Neuronal stem cell (in vitro differentiated cells): ENCODE data around the gene TMPRSS11D.

Experiments used
- DNase-seq: peaks from one replicate; pipeline ENCODE4 v3.0.0-alpha.2; 2013; ENCODE audit warnings: low spot score
- H2AFZ ChIP-seq: one replicate; pipeline ENCODE4 v1.6.1; 2013; ENCODE audit warnings: mild to moderate bottlenecking, low read length, inconsistent platforms
- H2AK5ac ChIP-seq: 2 replicates; pipeline ENCODE4 v1.6.1; 2013; ENCODE audit warnings: low read depth, mild to moderate bottlenecking, inconsistent platforms, low read length, moderate library complexity, mixed read lengths
- H2BK120ac ChIP-seq: 2 replicates; pipeline ENCODE4 v1.6.1; 2013; ENCODE audit warnings: low read depth, mild to moderate bottlenecking, inconsistent platforms, low read length, moderate library complexity, mixed read lengths
- H2BK12ac ChIP-seq: one replicate; pipeline ENCODE4 v1.6.1; 2013; ENCODE audit warnings: low read length, inconsistent platforms
- H2BK15ac ChIP-seq: 2 replicates; pipeline ENCODE4 v1.6.1; 2013; ENCODE audit warnings: mild to moderate bottlenecking, low read length, inconsistent platforms, mixed read lengths
- H2BK5ac ChIP-seq: one replicate; pipeline ENCODE4 v1.6.1; 2013; ENCODE audit warnings: inconsistent platforms, mild to moderate bottlenecking, low read length, moderate library complexity
- H3K14ac ChIP-seq: one replicate; pipeline ENCODE4 v1.6.1; 2013; ENCODE audit warnings: low read length, inconsistent platforms
- H3K18ac ChIP-seq: 2 replicates; pipeline ENCODE4 v1.6.1; 2013; ENCODE audit warnings: low read length, inconsistent platforms
- H3K23ac ChIP-seq: 2 replicates; pipeline ENCODE4 v1.6.1; 2013; ENCODE audit warnings: low read depth, mild to moderate bottlenecking, mixed read lengths, low read length, inconsistent platforms; ENCODE audit not compliant: poor library complexity
- H3K27ac ChIP-seq: replicated peaks from 3 replicates; pipeline ENCODE4 v1.5.1; 2013; ENCODE audit warnings: low read length, inconsistent platforms
- H3K27me3 ChIP-seq, 3 experiments: 2 replicates each; pipeline ENCODE4 v1.6.1; 2013; ENCODE audit warnings: low read length in 3 of 3, mild to moderate bottlenecking in 2 of 3, inconsistent platforms in 1 of 3, low read depth in 1 of 3, mixed read lengths in 1 of 3, moderate library complexity in 1 of 3; ENCODE audit not compliant: control insufficient read depth in 3 of 3, insufficient read depth in 3 of 3
- H3K36me3 ChIP-seq, 2 donors: replicated peaks in 1 of 2; 2 replicates each; pipeline ENCODE4 v1.6.1; 2013; ENCODE audit warnings: low read length in 2 of 2; ENCODE audit not compliant: control insufficient read depth in 2 of 2, insufficient read depth in 2 of 2
- H3K4ac ChIP-seq: 2 replicates; pipeline ENCODE4 v1.6.1; 2013; ENCODE audit warnings: inconsistent platforms, mild to moderate bottlenecking, low read length, moderate library complexity
- H3K4me1 ChIP-seq, 2 donors: 1 replicate in 1 of 2; 2 replicates in 1 of 2; pipeline ENCODE4 v1.6.1; 2013; ENCODE audit warnings: low read length in 2 of 2, low read depth in 1 of 2; ENCODE audit not compliant: control insufficient read depth in 2 of 2, insufficient read depth in 1 of 2
- H3K4me2 ChIP-seq: one replicate; pipeline ENCODE4 v1.6.1; 2013; ENCODE audit warnings: mild to moderate bottlenecking, low read length, inconsistent platforms; ENCODE audit not compliant: insufficient read depth, poor library complexity, severe bottlenecking
- H3K4me3 ChIP-seq, 2 donors: 2 replicates each; pipeline ENCODE4 v1.5.1; 2013; ENCODE audit warnings: low read length in 2 of 2, mild to moderate bottlenecking in 2 of 2, inconsistent platforms in 1 of 2, moderate library complexity in 1 of 2
- H3K79me1 ChIP-seq: one replicate; pipeline ENCODE4 v1.6.1; 2013; ENCODE audit warnings: low read depth, mild to moderate bottlenecking, inconsistent platforms, low read length, moderate library complexity
- H3K9ac ChIP-seq: one replicate; pipeline ENCODE4 v1.6.1; 2013; ENCODE audit warnings: mild to moderate bottlenecking, low read depth, low read length, inconsistent platforms; ENCODE audit not compliant: poor library complexity
- H3K9me3 ChIP-seq, 2 donors: replicated peaks in 1 of 2; 2 replicates each; pipeline versions ENCODE3 to v1.6.1; 2013; ENCODE audit warnings: low read length in 2 of 2, mild to moderate bottlenecking in 2 of 2, inconsistent platforms in 1 of 2, low read depth in 1 of 2, mixed read lengths in 1 of 2, moderate library complexity in 1 of 2; ENCODE audit not compliant: control insufficient read depth in 2 of 2, insufficient read depth in 1 of 2
- H4K8ac ChIP-seq: one replicate; pipeline ENCODE4 v1.6.1; 2013; ENCODE audit warnings: low read depth, mild to moderate bottlenecking, inconsistent platforms, low read length, moderate library complexity
- H4K91ac ChIP-seq: one replicate; pipeline ENCODE4 v1.6.1; 2013; ENCODE audit warnings: low read length, low read depth, mild to moderate bottlenecking, inconsistent platforms; ENCODE audit not compliant: poor library complexity
- WGBS, 2 donors: extraction: QIAGEN DNeasy Blood & Tissue Kit; methylation state at CpG; one replicate each; pipeline ENCODE4 v1.1.7; 2013; ENCODE audit warnings: missing lambda C conversion rate in 2 of 2, mixed read lengths in 1 of 2; ENCODE audit not compliant: insufficient read length in 2 of 2, insufficient replicate concordance in 1 of 2; ENCODE audit errors: extremely low coverage in 2 of 2; 5-methylcytosine and 5-hydroxymethylcytosine counted together

The TMPRSS11D gene

DNA sequence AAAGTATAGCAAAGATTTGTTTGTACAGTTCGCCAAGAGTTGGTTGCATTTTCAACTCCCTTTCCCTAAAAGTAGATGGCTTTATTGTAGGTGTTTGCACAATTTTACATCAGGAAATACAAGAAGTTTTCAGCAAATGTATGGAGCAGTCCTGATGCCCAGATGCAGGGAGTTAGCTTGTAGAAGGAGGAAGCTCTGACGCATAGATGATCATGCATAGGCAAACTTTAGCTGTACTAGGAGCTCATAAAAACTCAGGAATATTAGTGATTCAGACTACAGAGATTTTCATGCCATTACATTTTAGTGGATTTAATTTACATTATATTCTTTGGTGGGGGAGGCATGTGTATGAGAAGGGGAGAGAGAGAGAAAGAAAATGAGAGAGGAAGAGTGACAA is 62.9 kb downstream of the TMPRSS11D start:
- H3K4me1 ChIP-seq, result no peaks in the 10 kb centered on the region
- no peak overlapping the region for H3K9ac ChIP-seq
- H3K18ac ChIP-seq, result no peak overlapping the region
- no CpG with 5 or more reads among the region's 2 CpGs for WGBS, 2 donors
- H3K4me3 ChIP-seq, result no peak overlapping the region
- H2BK120ac ChIP-seq, result no peak overlapping the region
- no peak overlapping the region for H3K4ac ChIP-seq
- H3K14ac ChIP-seq, result no peak overlapping the region
- no peak overlapping the region for H2BK12ac ChIP-seq
- DNase-seq, result no peak
- no peaks in the 10 kb centered on the region for H3K9me3 ChIP-seq
- no peak overlapping the region for H4K91ac ChIP-seq
- no peak overlapping the region for H2BK15ac ChIP-seq
- H3K27ac ChIP-seq, result no peak overlapping the region
- H3K79me1 ChIP-seq, result no peaks in the 10 kb centered on the region
- no peak overlapping the region for H3K4me2 ChIP-seq
- H2BK5ac ChIP-seq, result no peak overlapping the region
- no peaks in the 10 kb centered on the region for H3K27me3 ChIP-seq
- H3K36me3 ChIP-seq, result no peaks in the 10 kb centered on the region
- no peak overlapping the region for H3K23ac ChIP-seq
- H2AK5ac ChIP-seq, result no peak overlapping the region
- no peak overlapping the region for H4K8ac ChIP-seq
- no peak overlapping the region for H2AFZ ChIP-seq

DNA sequence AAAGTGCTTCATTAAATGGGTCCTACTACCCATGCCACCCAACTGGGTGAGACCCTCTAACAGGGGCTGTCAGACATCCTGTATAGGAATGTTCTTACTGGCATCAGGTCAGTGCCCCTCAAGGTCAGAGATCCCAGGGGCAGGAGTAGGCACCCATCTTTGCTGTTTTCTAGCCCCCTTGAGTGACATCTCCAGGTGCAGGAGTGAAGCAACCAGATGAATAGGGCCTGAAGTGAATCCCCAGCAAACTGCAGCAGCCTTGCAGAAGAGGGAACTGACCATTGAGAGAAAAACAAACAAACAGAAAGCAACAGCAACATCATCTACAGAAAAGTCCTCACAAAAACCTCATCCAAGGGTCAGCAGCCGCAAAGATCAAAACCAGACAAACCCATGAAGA is 73.8 kb downstream of the TMPRSS11D start:
- H2BK5ac ChIP-seq, result no peak overlapping the region
- H3K4ac ChIP-seq, result no peak overlapping the region
- no peak overlapping the region for H4K8ac ChIP-seq
- no peak overlapping the region for H2AK5ac ChIP-seq
- no peak overlapping the region for H4K91ac ChIP-seq
- H3K79me1 ChIP-seq, result no peaks in the 10 kb centered on the region
- H3K4me3 ChIP-seq, result no peak overlapping the region
- H3K36me3 ChIP-seq, result no peaks in the 10 kb centered on the region
- no peak overlapping the region for H3K14ac ChIP-seq
- no peak overlapping the region for H2BK120ac ChIP-seq
- peaks cover 0 to 2% of the 10 kb centered on the region in 2 donors for H3K4me1 ChIP-seq
- H2AFZ ChIP-seq, result no peak overlapping the region
- H2BK12ac ChIP-seq, result no peak overlapping the region
- no peak overlapping the region for H3K18ac ChIP-seq
- no peak overlapping the region for H2BK15ac ChIP-seq
- DNase-seq, result no peak
- no peaks in the 10 kb centered on the region for H3K27me3 ChIP-seq
- H3K23ac ChIP-seq, result no peak overlapping the region
- no peak overlapping the region for H3K9ac ChIP-seq
- no peaks in the 10 kb centered on the region for H3K9me3 ChIP-seq
- no peak overlapping the region for H3K4me2 ChIP-seq
- H3K27ac ChIP-seq, result no peak overlapping the region
- WGBS, 2 donors, result no CpG with 5 or more reads among the region's 1 CpG

DNA sequence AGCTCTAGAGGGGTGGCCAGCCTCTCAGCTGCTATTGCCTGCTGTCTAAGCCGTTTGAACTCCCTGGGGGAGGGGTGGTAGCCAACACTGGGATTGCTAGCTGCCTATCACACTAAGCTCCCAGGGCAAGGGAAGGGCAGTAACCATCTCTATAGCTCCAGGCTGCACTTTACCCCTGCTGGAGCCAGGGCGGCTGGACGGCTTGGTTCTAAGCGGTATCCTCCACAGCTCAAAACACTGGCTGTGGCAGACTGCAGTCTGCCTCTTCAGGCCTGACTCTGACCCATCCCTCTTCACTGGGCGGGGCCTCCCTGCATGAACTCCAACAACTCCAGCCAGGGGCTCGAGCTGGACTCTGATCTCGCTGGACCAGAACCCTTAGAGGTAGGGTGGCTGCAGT is 74.3 kb downstream of the TMPRSS11D start:
- H3K4me3 ChIP-seq, result no peak overlapping the region
- no peak for DNase-seq
- H2BK12ac ChIP-seq, result no peak overlapping the region

DNA sequence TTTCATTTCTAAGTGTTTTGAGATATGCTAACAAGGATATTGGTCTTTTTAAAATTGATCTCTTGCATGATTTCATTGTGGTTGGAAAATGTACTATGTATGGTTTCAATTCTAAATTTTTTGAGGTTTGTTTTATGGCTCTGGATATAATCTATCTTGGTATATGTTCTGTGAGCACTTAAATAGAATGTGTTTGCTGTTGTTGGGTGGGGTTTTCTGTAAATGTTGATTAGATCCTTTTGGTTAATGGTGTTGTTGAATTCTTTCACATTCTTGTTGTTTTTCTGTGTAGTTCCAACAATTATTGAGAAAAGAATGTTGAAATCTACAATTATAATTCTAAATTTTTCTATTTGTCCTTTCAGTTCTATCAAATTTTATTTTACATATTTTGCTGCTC is 87.0 kb downstream of the TMPRSS11D start:
- Histone ChIP-seq H3K9ac (no peak overlapping the region), H2BK12ac (no peak overlapping the region), H3K27ac (no peak overlapping the region), H2AK5ac (no peak overlapping the region), H3K9me3 (no peaks in the 10 kb centered on the region), H3K23ac (no peak overlapping the region), H3K27me3 (no peaks in the 10 kb centered on the region), H3K36me3 (no peaks in the 10 kb centered on the region), H3K79me1 (no peaks in the 10 kb centered on the region), H3K4me1 (no peaks in the 10 kb centered on the region), H3K18ac (no peak overlapping the region), H2AFZ (no peak overlapping the region), H3K4me3 (no peak overlapping the region), H3K14ac (no peak overlapping the region), H2BK120ac (no peak overlapping the region), H3K4ac (no peak overlapping the region), H3K4me2 (no peak overlapping the region), H4K91ac (no peak overlapping the region), H4K8ac (no peak overlapping the region), H2BK15ac (no peak overlapping the region), H2BK5ac (no peak overlapping the region)
- DNase-seq, result no peak

More for the DNA sequence above, 74.3 kb downstream of the TMPRSS11D start:
- H4K91ac ChIP-seq, result no peak overlapping the region
- H2AFZ ChIP-seq, result peak overlapping the region; percentile 24
- H3K27ac ChIP-seq, result no peak overlapping the region
- no peak overlapping the region for H3K14ac ChIP-seq
- no peak overlapping the region for H2BK120ac ChIP-seq
- H3K4me1 ChIP-seq, result peaks cover 0 to 2% of the 10 kb centered on the region in 2 donors
- H2AK5ac ChIP-seq, result no peak overlapping the region
- H3K4ac ChIP-seq, result no peak overlapping the region
- no peaks in the 10 kb centered on the region for H3K9me3 ChIP-seq
- no peak overlapping the region for H4K8ac ChIP-seq
- no peak overlapping the region for H3K18ac ChIP-seq
- WGBS, 2 donors, result no CpG with 5 or more reads among the region's 7 CpGs
- no peaks in the 10 kb centered on the region for H3K27me3 ChIP-seq
- H3K36me3 ChIP-seq, result no peaks in the 10 kb centered on the region
- H2BK5ac ChIP-seq, result no peak overlapping the region
- H3K4me2 ChIP-seq, result no peak overlapping the region
- H2BK15ac ChIP-seq, result no peak overlapping the region
- H3K23ac ChIP-seq, result no peak overlapping the region
- H3K79me1 ChIP-seq, result no peaks in the 10 kb centered on the region
- no peak overlapping the region for H3K9ac ChIP-seq
